Fibroblast of the aortic adventitia (primary cell): ENCODE measurements around the gene NACC1. TPM values are rescaled to one million over a fixed set of nuclear protein-coding genes. Genes with fewer than 3 reads are reported as not detected.
"Not testable (repeated sequence)": the region's sequence is repeated elsewhere in the genome, so short reads cannot be mapped to it uniquely, and the experiment has no call there.

Experiments
- DNase-seq: peaks from one replicate; pipeline ENCODE4 v3.0.0-alpha.2; 2010; ENCODE audit warnings: low read depth
- H3K4me3 ChIP-seq: 2 replicates; pipeline ENCODE4 v1.5.1; 2011; ENCODE audit warnings: low read depth, mild to moderate bottlenecking, control low read depth, low read length, moderate library complexity
- CTCF ChIP-seq: IDR thresholded peaks from 2 replicates; pipeline ENCODE4 v1.5.1; 2011; ENCODE audit warnings: mild to moderate bottlenecking, low read length, control low read depth, inconsistent platforms; ENCODE audit not compliant: insufficient read depth
- total RNA-seq: library from RNA; depleted of rRNA; stranded (reverse); fragments of >200 nt; gene quantifications from 2 replicates; pipeline ENCODE4 v1.2.3, GENCODE V29; 2012; ENCODE audit warnings: low replicate concordance

NACC1 gene
- total RNA-seq, 1 donor: 51.2 TPM

- DNase-seq: no peak
- TF ChIP-seq CTCF: no peak
- H3K4me3 ChIP-seq: no peak overlapping the region
Measured at GRCh38 chr19:13138171-13138915, 20.3 kb downstream of the NACC1 start.

- no peak overlapping the region for H3K4me3 ChIP-seq
- DNase-seq: no peak
- TF ChIP-seq CTCF: no peak
Measured at GRCh38 chr19:13138916-13139198, 20.8 kb downstream of the NACC1 start.

DNA sequence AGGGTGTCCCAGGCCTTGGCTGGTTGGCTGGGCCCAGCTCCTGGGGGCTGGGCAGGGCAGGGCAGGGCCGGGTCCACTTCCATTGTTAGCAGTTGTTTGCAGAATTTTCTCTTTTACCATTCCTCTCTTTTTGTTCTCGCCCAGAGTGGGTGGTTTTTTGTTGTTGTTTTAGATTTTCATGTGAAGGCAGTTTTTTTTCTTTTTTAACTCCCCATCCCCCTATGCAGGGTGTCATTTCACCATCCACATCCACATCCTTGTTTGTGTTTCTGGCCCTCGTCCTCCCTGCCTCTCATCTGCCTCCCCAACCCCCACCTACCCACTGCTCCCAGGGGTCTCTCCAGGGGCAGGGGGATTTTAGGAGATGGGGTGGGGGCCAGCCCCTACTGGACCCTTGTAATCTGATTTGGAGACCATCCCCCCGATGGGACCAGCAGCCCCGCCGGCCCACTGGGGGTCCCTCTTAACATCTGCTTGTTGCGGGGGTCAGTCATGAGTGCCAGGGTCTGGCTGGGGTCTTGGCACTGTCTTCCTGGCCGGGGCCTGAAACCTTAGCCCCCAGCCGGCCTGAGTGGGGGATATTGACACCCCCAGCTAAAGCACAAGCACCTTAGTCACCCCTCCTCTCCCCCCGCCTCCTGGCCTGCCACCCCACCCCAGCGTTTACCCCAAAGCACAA is 21.7 kb downstream of the NACC1 start:
- TF ChIP-seq CTCF: no peak
- no peak for DNase-seq
- no peak overlapping the region for H3K4me3 ChIP-seq

DNA sequence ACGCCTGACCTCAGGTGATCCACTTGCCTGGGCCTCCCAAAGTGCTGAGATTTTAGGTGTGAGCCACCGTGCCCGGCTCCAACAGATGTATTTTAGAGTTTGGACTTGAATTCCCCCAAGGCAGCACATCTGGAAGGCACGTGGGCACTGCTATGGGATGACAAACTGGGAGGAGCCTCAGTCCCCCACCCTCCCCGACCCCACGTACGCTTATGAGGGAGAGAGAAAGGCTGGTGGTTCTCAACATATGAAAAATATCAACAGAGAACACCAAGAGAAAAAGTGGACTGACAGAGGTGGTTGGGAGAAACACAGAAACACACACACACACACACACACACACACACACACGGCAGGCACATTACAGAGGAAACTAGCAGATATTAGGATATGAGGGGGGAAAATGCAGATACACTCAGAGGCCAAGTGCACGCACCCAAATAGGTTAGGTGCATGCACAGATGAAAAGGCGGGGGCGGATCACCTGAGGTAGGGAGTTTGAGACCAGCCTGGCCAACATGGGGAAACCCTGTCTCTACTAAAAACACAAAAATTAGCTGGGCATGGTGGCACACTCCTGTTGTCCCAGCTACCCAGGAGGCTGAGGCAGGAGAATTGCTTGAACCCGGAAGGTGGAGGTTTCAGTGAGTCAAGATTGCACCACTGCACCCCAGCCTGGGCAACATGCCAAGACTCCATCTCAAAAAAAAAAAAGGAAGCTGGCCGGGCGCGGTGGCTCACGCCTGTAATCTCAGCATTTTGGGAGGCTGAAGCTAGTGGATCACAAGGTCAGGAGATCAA is 28.9 kb downstream of the NACC1 start:
- no peak for TF ChIP-seq CTCF
- no peak overlapping the region for H3K4me3 ChIP-seq
- DNase-seq: peak; percentile 48

GRCh38 chr19:13149173-13149627 is 31.1 kb downstream of the NACC1 start:
- H3K4me3 ChIP-seq: peak overlapping the region; percentile 98
- not testable (repeated sequence) for DNase-seq

DNA sequence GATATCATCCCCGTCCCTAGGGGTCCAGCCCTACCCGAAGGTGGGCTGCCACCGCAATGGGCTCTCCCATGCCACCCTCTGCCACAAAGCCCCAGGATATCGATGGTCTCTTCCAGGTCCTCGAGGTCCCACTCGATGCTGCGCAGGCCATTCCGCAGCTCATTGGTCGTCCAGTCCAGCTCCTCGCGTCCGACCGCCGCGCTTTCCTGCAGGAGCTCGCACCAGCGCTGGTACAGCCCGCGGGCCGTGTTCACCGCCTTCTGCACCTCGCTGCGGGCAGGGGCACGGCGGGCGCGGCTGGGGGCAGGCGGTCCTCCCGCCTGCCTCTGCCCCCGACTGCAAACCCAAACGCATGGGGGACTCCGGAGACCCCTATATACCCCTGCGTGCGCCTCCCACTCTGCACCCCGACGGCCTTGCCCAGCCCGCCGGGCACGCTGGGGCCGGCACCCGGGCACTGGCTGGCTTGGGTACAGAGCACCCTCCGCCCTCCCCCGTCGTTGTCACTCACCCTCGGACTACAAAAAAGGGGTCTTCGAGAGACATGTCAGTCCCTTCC is 31.6 kb downstream of the NACC1 start:
- no peak for TF ChIP-seq CTCF
- peak; percentile 34 for DNase-seq

More for the DNA sequence above, 31.6 kb downstream of the NACC1 start:
- peak overlapping the region; percentile 98 for H3K4me3 ChIP-seq
